Measurements from ENCODE around the gene ACSS2.
"Not testable (repeated sequence)": the region's sequence is repeated elsewhere in the genome, so short reads cannot be mapped to it uniquely, and the experiment has no call there.

ACSS2 gene

DNA sequence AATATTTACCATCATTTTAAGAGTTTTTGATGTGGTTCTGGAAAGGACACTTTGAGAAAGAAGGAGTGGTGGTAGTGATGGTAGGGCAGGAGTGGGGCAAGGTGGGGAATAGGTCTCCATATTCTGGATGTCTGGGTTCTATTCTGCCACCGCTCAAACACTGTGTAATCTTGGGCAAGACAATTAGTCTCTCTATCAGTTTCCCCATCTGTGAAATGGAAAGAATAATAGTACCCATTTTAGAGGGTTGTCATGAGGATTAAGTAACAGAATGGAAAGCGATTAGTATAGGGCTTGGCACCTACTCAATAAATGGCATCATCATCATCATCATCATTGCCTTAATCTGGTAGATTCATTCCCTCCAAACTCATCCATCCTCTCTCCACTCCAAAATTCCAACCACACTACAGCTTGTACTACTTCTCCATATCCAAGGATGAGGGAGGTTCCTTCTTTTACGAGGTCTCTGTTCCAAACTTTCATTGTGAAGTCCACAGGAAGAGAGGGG is 2.8 kb upstream of the ACSS2 start:
- H3K4me3 ChIP-seq (ENCODE audit: low read length), result no peak overlapping the region
- TF ChIP-seq CTCF (IDR thresholded peaks at IDR 0.05; ENCODE audit: insufficient read depth, low read depth, low read length, missing control alignments), result no peak
- no peak for DNase-seq (ENCODE audit: low read depth)

GRCh38 chr20:34874094-34874654 is 2.2 kb upstream of the ACSS2 start:
- DNase-seq (ENCODE audit: low read depth), result peak; percentile 90
- TF ChIP-seq CTCF (IDR thresholded peaks at IDR 0.05; ENCODE audit: insufficient read depth, low read depth, low read length, missing control alignments), result peak; percentile 98
- H3K4me3 ChIP-seq (ENCODE audit: low read length), result no peak overlapping the region

DNA sequence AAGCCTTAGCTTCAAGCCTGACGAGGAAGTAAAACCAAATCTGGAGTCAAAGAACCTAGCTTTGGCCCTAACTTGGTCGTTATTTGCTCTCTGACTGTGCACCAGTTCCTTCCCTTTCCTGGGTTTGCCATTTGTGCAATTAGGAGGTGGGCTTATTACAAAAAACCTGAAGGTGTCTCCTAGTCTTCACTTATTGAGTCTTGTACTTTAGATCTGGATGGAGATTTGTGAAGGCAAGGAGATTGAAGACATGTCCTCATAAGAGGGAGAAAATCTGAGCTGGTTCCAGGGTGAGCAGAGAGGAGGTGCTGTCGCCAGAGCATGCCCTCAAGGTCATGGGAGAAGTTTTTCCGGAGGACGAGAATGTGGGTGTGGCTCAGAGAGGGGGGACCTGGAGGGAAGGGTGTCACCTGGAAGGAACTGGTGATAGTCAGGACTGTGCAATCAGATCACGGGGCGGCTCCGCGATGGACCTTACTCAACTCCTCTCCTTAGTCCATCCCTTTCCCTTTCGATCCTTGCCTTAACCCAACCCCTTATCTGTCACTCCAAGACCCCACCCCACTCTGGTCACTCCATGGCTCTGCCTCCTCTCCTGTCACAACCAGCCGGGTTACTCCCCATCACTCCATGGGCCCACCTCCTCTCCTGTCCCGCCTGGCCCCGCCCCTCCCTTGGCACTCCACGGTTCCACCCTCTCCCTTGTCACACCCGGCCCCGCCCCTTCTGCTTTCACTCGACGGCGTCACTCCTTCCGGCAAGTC is 588 bp upstream of the ACSS2 start:
- DNase-seq (ENCODE audit: low read depth), result peak; percentile 100
- peak overlapping the region; percentile 13 for H3K4me3 ChIP-seq (ENCODE audit: low read length)
- peak; percentile 21 for TF ChIP-seq CTCF (IDR thresholded peaks at IDR 0.05; ENCODE audit: insufficient read depth, low read depth, low read length, missing control alignments)

GRCh38 chr20:34880215-34880850 is 3.9 kb downstream of the ACSS2 start:
- no peak for TF ChIP-seq CTCF (IDR thresholded peaks at IDR 0.05; ENCODE audit: insufficient read depth, low read depth, low read length, missing control alignments)
- H3K4me3 ChIP-seq (ENCODE audit: low read length), result no peak overlapping the region
- DNase-seq (ENCODE audit: low read depth), result no peak

DNA sequence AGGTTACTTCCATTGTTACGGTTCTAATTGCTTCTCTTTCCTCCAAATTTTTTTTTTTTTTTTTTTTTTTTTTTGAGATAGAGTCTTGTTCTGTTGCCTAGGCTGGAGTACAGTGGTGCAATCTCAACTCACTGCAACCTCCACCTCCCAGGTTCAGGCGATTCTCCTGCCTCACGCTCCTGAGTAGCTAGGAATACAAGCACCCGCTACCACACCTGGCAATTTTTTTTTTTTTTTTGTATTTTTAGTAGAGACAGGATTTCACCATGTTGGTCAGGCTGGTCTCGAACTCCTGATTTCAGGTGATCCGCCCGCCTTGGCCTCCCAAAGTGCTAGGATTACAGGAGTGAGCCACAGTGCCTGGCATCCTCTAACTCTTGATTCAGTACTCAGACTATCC is 4.6 kb downstream of the ACSS2 start:
- H3K4me3 ChIP-seq (ENCODE audit: low read length); DNase-seq (ENCODE audit: low read depth): not testable (repeated sequence)

DNA sequence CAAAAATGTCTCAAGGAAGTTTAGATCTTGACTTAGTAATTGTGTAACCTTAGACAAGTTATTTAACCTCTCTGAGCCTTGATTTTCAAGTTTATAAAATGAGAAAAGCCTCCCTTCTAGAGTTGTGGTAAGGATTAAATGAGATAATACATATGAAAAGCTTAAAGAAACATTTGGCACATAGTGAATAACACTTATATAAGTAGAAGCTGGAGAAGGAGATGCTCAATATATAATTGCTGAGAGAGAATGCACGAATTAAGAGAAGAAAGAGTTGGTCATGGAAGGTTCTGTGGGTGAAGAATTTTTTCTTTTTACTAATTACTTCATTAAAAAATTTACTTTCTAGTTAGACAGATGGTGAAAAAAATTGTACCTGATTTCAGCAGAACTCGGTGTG is 5.3 kb downstream of the ACSS2 start:
- no peak for TF ChIP-seq CTCF (IDR thresholded peaks at IDR 0.05; ENCODE audit: insufficient read depth, low read depth, low read length, missing control alignments)
- H3K4me3 ChIP-seq (ENCODE audit: low read length), result no peak overlapping the region
- DNase-seq (ENCODE audit: low read depth), result no peak

- TF ChIP-seq CTCF (IDR thresholded peaks at IDR 0.05; ENCODE audit: insufficient read depth, low read depth, low read length, missing control alignments), result no peak
- no peak overlapping the region for H3K4me3 ChIP-seq (ENCODE audit: low read length)
- DNase-seq (ENCODE audit: low read depth), result no peak
Measured at GRCh38 chr20:34883087-34883688, 6.8 kb downstream of the ACSS2 start.

All from epithelial cell of esophagus (primary cell).